Right atrium auricular region (tissue), 2 donors: ENCODE results near the gene PLXNB3. TPM values are rescaled to one million over a fixed set of nuclear protein-coding genes. Genes with fewer than 3 reads are reported as not detected.

Experiments
- DNase-seq: peaks from one replicate; pipeline ENCODE4 v3.0.0-alpha.2; 2019; ENCODE audit warnings: low spot score
- H3K27ac ChIP-seq, 2 donors: fragments of 200-600 bp; sonication (generic); 1 replicate in 1 of 2; 2 replicates in 1 of 2; pipeline ENCODE4 v1.5.1; 2016 to 2019
- H3K27me3 ChIP-seq, 2 donors: fragments of 200-600 bp; sonication (generic); one replicate each; pipeline versions ENCODE4 v1.5.1 to v1.6.0; 2017 to 2019
- H3K36me3 ChIP-seq: fragments of 200-600 bp; sonication (generic); one replicate; pipeline ENCODE4 v1.5.1; 2016
- H3K4me1 ChIP-seq, 2 donors: fragments of 200-600 bp; sonication (generic); one replicate each; pipeline versions ENCODE4 v1.5.1 to v1.6.0; 2017 to 2019
- H3K4me3 ChIP-seq, 2 donors: fragments of 200-600 bp; sonication (generic); 1 replicate in 1 of 2; 2 replicates in 1 of 2; pipeline ENCODE4 v1.5.1; 2017 to 2019; ENCODE audit warnings: mild to moderate bottlenecking in 1 of 2, moderate library complexity in 1 of 2
- H3K9me3 ChIP-seq, 2 donors: fragments of 200-600 bp; sonication (generic); one replicate each; pipeline ENCODE4 v1.5.1; 2019
- total RNA-seq, 2 donors: library from RNA; depleted of rRNA; stranded (reverse); fragments of >200 nt; gene quantifications; one replicate each; pipeline ENCODE4 v1.1.0, GENCODE V29; 2016
- TF ChIP-seq, protein P1 (sequence below), 2 donors: fragments of 200-600 bp; sonication (generic); IDR thresholded peaks; one replicate each; pipeline ENCODE4 v1.5.1; 2019; ENCODE audit warnings: antibody characterized with exemption in 2 of 2

The PLXNB3 gene
- total RNA-seq, 2 donors from 2014 or later, result 5.6 to 8.2 TPM

GRCh38 chrX:153767674-153768055 is 3.6 kb downstream of the PLXNB3 start:
- Histone ChIP-seq H3K9me3 (no peaks in the 10 kb centered on the region), H3K27me3 (no peaks in the 10 kb centered on the region), H3K4me1 (peaks cover 0 to 22% of the 10 kb centered on the region in 2 donors), H3K4me3 (no peak overlapping the region), H3K36me3 (no peaks in the 10 kb centered on the region), H3K27ac (no peak overlapping the region)
- DNase-seq, result no peak
- TF ChIP-seq, protein P1, sequence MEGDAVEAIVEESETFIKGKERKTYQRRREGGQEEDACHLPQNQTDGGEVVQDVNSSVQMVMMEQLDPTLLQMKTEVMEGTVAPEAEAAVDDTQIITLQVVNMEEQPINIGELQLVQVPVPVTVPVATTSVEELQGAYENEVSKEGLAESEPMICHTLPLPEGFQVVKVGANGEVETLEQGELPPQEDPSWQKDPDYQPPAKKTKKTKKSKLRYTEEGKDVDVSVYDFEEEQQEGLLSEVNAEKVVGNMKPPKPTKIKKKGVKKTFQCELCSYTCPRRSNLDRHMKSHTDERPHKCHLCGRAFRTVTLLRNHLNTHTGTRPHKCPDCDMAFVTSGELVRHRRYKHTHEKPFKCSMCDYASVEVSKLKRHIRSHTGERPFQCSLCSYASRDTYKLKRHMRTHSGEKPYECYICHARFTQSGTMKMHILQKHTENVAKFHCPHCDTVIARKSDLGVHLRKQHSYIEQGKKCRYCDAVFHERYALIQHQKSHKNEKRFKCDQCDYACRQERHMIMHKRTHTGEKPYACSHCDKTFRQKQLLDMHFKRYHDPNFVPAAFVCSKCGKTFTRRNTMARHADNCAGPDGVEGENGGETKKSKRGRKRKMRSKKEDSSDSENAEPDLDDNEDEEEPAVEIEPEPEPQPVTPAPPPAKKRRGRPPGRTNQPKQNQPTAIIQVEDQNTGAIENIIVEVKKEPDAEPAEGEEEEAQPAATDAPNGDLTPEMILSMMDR (IDR thresholded peaks at IDR 0.05), result no peak

DNA sequence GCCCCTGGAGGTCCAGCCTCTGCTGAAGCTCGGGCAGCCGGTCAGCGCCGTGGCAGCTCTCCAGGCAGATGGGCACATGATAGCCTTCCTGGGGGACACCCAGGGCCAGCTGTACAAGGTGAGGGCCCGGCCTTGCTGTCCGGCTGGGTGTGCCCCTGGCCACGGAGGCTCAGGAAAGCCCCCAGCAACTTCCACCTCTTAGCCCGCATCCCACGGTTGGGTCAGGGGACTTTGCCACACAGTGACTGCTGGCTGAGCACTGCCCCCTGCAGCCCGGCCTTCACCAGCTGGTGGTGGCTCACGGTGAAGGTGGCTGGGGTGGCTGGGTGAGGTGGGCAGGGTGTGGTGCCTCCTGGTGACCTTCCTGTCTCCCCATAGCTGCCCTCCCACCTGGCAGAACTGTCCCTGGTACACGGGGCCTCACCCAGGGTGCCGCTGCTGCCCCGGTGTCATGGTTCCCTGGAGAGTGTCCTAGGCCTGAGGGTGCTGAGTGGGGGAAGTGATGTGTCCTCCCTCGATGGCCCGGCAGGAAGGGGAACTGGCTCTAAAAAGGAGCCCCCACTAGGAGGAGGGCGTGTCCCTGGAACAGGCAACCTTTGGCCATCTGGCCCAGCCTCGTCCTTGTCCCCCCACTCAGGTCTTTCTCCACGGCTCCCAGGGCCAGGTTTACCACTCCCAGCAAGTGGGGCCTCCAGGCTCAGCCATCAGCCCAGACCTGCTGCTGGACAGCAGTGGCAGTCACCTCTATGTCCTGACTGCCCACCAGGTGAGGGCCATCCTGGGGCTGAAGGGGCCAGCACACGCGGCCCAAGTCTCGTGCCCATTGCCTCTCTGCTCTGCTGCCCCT is 4.5 kb downstream of the PLXNB3 start:
- Histone ChIP-seq H3K9me3 (no peaks in the 10 kb centered on the region), H3K27me3 (no peaks in the 10 kb centered on the region), H3K4me1 (peaks cover 0 to 22% of the 10 kb centered on the region in 2 donors), H3K36me3 (no peaks in the 10 kb centered on the region), H3K4me3 (no peak overlapping the region), H3K27ac (no peak overlapping the region)
- TF ChIP-seq, protein P1 (IDR thresholded peaks at IDR 0.05), result no peak
- DNase-seq, result no peak

- TF ChIP-seq, protein P1 (IDR thresholded peaks at IDR 0.05), result no peak
- H3K27me3 ChIP-seq, result no peaks in the 10 kb centered on the region
- no peak overlapping the region for H3K27ac ChIP-seq
- no peaks in the 10 kb centered on the region for H3K36me3 ChIP-seq
- no peaks in the 10 kb centered on the region for H3K9me3 ChIP-seq
- no peak overlapping the region for H3K4me3 ChIP-seq
- DNase-seq, result no peak
- peaks cover 0 to 18% of the 10 kb centered on the region in 2 donors for H3K4me1 ChIP-seq
Measured at GRCh38 chrX:153769158-153769864, 5.3 kb downstream of the PLXNB3 start.

DNA sequence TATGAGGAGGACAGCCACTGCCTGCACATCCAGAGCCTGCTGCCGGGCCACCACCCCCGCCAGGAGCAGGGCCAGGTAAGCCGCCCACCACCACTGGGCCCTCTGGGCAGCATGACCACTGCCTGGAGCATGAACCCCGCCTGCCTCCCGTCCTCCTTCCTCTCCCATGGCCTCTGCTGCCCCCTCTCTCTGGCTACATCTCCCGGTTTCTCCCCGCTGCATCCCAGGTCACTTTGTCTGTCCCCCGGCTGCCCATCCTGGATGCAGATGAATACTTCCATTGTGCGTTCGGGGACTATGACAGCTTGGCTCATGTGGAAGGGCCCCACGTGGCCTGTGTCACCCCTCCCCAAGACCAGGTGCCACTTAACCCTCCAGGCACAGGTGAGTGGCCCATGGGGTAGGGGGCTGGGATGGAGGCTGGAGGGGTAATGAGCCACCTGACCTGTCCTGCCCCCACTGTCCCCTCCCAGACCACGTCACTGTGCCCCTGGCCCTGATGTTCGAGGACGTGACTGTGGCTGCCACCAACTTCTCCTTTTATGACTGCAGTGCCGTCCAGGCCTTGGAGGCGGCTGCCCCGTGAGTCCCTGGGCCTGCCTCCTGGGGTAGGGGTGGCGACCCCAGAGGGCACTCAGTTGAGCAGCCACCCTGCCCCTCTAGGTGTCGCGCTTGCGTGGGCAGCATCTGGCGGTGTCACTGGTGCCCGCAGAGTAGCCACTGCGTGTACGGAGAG is 6.0 kb downstream of the PLXNB3 start:
- H3K4me3 ChIP-seq, result no peak overlapping the region
- H3K36me3 ChIP-seq, result no peaks in the 10 kb centered on the region
- H3K27me3 ChIP-seq, result no peaks in the 10 kb centered on the region
- H3K27ac ChIP-seq, result no peak overlapping the region
- peaks cover 0 to 11% of the 10 kb centered on the region in 2 donors for H3K4me1 ChIP-seq
- DNase-seq, result no peak
- TF ChIP-seq, protein P1 (IDR thresholded peaks at IDR 0.05), result no peak
- H3K9me3 ChIP-seq, result no peaks in the 10 kb centered on the region

DNA sequence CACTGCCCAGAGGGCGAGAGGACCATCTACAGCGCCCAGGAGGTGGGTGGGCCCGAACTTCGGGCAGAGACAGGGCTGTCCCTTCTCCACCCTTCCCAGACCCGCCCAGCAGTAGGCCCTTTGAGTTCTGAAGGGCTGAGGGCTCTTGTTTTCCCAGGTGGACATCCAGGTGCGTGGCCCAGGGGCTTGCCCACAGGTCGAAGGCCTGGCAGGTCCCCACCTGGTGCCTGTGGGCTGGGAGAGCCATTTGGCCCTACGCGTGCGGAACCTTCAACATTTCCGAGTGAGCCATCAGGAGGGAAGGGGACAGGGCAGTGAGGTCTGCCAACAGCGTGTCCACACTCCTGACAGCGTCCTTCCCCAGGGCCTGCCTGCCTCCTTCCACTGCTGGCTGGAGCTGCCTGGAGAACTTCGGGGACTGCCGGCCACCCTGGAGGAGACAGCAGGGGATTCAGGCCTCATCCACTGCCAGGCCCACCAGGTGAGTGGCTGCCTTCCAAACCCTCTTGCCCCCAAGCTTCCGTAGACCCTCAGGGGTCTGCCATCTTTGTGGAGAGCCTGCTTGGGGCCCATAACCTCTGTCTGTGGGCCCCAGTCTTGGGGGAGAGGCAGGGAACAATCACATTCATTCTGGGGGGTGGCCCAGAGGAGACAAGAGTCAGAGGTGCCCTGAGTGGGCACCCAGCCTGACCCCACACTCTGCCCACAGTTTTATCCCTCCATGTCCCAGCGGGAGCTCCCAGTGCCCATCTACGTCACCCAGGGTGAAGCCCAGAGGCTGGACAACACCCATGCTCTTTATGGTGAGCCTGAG is 6.8 kb downstream of the PLXNB3 start:
- TF ChIP-seq, protein P1 (IDR thresholded peaks at IDR 0.05), result no peak
- H3K36me3 ChIP-seq, result no peaks in the 10 kb centered on the region
- no peak for DNase-seq

More for the DNA sequence above, 6.8 kb downstream of the PLXNB3 start:
- Histone ChIP-seq H3K9me3 (no peaks in the 10 kb centered on the region), H3K4me3 (no peak overlapping the region), H3K4me1 (peaks cover 0 to 3% of the 10 kb centered on the region in 2 donors), H3K27ac (no peak overlapping the region), H3K27me3 (no peaks in the 10 kb centered on the region)
